SJSA1 (cell line): ENCODE results near the gene ZNF547. TPM values are rescaled to one million over a fixed set of nuclear protein-coding genes. Genes with fewer than 3 reads are reported as not detected.
A peak's percentile ranks its signal among the peaks of the same experiment; 100 is the strongest.

Experiments used
- DNase-seq, 2 experiments: peaks; one replicate each; pipeline ENCODE4 v3.0.0-alpha.2; 2015 to 2020; ENCODE audit warnings: low spot score in 2 of 2, low read depth in 1 of 2
- H3K27ac ChIP-seq: fragments of 250-450 bp; sonication (Bioruptor Pico); 2 replicates; pipeline ENCODE4 v1.5.1; 2020; ENCODE audit warnings: mild to moderate bottlenecking, moderate library complexity
- H3K27me3 ChIP-seq: fragments of 250-450 bp; sonication (Bioruptor Pico); replicated peaks from 2 replicates; pipeline ENCODE4 v1.5.1; 2020; ENCODE audit warnings: mild to moderate bottlenecking, moderate library complexity
- H3K36me3 ChIP-seq: fragments of 250-450 bp; sonication (Bioruptor Pico); 2 replicates; pipeline ENCODE4 v1.5.1; 2020; ENCODE audit warnings: mild to moderate bottlenecking
- H3K4me1 ChIP-seq: fragments of 250-450 bp; sonication (Bioruptor Pico); replicated peaks from 2 replicates; pipeline ENCODE4 v1.6.1; 2021; ENCODE audit warnings: mild to moderate bottlenecking
- H3K4me3 ChIP-seq: fragments of 250-450 bp; sonication (Bioruptor Pico); 2 replicates; pipeline ENCODE4 v1.5.1; 2020; ENCODE audit warnings: mild to moderate bottlenecking
- H3K9me3 ChIP-seq: fragments of 250-450 bp; sonication (Bioruptor Pico); replicated peaks from 2 replicates; pipeline ENCODE4 v1.5.1; 2020; ENCODE audit warnings: mild to moderate bottlenecking
- total RNA-seq: library from RNA; depleted of rRNA; stranded (reverse); fragments of >200 nt; shearing (Covaris generic); gene quantifications from 2 replicates; pipeline ENCODE4 v1.2.3, GENCODE V29; 2014; rRNA removed

Gene ZNF547
- 1.6 and 4.1 TPM in 2 replicates for total RNA-seq

DNA sequence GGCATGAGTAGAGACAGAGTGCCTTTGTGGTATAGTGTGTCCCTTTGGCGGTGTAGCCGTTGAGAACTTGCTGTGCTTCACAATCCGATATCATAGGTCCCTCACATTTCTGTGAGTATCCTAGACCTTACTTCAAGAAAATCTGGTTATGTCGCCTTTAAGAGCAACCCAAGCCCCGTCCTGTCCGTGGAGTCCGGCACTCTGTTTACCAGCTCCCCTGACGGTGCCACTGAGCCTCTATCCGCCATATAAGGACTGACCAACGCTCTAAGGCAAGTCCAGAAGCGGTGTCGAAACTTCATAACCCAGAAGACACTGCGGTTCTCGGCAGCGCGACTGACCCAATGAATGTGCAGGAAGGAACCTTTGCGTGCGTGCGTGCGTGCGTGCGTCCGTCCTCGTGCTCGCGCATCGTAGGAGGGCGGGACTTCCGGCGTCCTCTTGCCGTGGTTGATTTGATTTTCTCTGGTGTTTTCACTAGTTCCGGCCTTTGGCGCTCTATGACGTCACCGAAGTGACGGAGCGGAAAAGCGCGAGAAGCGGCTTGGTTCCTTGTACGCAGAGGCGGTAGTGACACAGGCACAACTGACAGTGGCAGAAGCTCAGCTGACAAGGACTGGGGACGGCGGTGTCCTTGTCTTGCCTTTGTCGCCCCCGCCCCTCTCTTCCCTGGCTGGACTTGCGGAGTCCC is at the start of gene ZNF547, which contains the start of gene TRAPPC2B:
Gene ZNF547 (plus strand): TSS at position 555 of the 691 bp plus-strand sequence. CDS start 5,005 bp downstream, outside the sequence.
Gene TRAPPC2B (plus strand): TSS at position 555 of the 691 bp plus-strand sequence. CDS start 1,283 bp downstream, outside the sequence.
- DNase-seq = peak; percentile 98 to 99
- Histone ChIP-seq H3K27ac (peak within 1 kb of the TSS; percentile 60), H3K27me3 (no peaks in the 10 kb centered on the region), H3K36me3 (peaks cover 25% of the 10 kb centered on the region), H3K4me3 (peak within 1 kb of the TSS; percentile 47), H3K9me3 (no peaks in the 10 kb centered on the region), H3K4me1 (peaks cover 9% of the 10 kb centered on the region)

DNA sequence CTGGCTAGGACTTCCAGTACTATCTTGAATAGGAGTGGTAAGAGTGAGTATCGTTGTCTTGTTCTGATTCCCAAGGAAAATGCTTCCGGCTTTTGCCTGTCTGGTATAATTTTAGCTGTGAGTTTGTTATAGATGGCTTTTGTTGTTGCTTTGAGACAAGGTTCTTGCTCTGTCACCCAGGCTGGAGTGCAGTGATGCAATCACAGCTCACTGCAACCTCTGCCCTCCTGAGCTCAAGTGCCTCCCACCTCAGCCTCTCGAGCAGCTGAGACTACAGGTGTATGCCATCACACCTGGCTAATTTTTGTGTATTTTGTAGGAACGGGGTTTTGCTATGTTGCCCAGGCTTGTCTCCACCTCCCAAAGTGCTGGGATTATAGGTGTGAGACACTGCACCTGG is 49.2 kb upstream of the ZNF547 start:
- Histone ChIP-seq H3K27ac (no peak overlapping the region), H3K36me3 (no peaks in the 10 kb centered on the region), H3K9me3 (no peaks in the 10 kb centered on the region), H3K4me3 (no peak overlapping the region), H3K27me3 (peaks cover 4% of the 10 kb centered on the region), H3K4me1 (no peaks in the 10 kb centered on the region)
- no peak for DNase-seq

DNA sequence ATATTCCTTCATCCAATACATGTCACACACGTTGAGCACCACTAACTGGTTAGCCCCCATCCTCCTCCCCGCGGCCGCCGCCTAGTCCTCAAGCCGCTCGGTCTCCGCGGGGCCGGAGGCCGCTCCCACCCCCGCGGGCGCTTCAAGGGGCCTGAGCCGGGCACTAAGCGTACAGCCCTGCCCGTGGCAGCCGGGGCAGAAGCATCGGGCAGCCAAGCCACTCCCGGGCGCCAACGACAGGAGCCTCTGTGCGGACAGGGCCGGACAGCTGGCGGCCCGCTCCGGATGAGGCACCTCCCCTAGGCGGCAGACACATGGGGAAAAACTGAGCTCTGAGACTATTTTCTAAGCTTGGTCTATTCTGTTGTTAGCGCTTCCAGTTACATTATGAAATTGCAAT is 45.8 kb upstream of the ZNF547 start:
- Histone ChIP-seq H3K27ac (no peak overlapping the region), H3K4me1 (peaks cover 10% of the 10 kb centered on the region), H3K36me3 (peaks cover 3% of the 10 kb centered on the region), H3K4me3 (no peak overlapping the region), H3K9me3 (no peaks in the 10 kb centered on the region), H3K27me3 (no peaks in the 10 kb centered on the region; the same call in none of the 2 replicates)
- DNase-seq = no peak

DNA sequence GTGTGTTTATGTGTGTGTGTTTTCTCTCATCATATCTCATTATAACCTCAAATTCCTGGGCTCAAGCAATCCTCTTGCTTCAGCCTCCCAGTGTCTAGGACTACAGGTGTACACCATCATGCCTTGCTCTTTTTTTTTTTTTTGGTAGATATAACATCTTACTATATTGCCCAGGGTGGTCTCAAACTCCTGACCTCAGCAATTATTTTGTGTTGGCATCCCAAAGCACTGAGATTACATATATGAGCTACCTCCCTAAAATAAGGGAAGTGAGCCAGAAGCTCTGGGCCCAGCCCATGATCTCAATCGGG is 43.5 kb upstream of the ZNF547 start:
- no peaks in the 10 kb centered on the region; the same call in none of the 2 replicates for H3K27me3 ChIP-seq
- H3K36me3 ChIP-seq = peaks cover 19% of the 10 kb centered on the region
- H3K27ac ChIP-seq = peak overlapping the region; percentile 64
- peaks cover 10% of the 10 kb centered on the region for H3K4me1 ChIP-seq
- peak overlapping the region; percentile 62 for H3K4me3 ChIP-seq
- no peak for DNase-seq
- no peaks in the 10 kb centered on the region for H3K9me3 ChIP-seq

DNA sequence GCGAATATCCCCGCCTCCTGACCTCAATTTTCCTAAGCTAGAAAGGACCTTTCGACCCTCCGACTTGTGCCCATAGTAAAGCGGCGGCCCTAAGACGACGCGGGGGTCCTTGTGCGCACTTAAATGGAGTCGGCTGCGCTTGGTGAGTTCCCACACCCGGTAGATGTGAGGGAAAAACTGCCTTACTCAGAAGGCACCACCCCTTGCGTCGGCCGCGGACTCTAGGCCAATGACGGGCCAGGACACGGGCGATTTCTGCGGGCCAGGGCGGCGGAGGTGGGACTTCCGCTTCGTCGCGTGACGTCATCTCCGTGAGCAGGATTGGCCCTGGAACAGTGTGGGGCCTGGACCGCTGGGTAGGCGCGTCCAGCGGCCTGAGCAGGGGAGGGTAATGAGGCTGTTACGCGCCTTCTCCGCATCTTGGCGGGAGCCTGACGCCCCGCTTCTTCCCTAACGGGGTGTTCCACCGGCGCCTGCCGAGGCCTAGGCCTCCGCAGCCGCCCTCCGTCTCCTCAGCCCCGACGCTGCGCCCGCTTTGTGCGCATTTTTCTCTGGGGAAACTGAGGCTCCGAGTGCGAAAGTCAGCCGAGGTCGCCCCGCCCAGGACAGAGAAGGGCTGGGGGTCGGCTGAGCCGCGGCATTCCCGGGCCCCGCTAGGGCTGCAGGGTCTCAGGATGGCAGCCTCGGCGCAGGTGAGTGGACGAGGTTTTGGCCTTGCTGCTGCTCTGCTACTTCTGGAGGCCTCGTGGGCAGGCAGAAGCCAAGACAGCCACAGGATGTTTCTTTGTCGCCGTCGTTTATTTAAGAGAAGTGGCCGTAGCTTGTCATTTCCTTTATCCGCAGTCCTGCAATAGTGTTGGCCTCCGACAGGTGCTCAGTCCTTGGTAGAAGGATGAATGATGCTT is 42.9 kb upstream of the ZNF547 start, which contains the start of gene ZNF543:
Gene ZNF543 (plus strand): TSS at position 293 of the 905 bp plus-strand sequence. CDS start 382 bp downstream, at position 675.
- peak; percentile 88 to 95 for DNase-seq
- Histone ChIP-seq H3K27ac (peak within 1 kb of the TSS; percentile 64), H3K27me3 (no peaks in the 10 kb centered on the region; the same call in 1 of the 2 replicates), H3K4me1 (peaks cover 10% of the 10 kb centered on the region), H3K9me3 (no peaks in the 10 kb centered on the region), H3K4me3 (peak within 1 kb of the TSS; percentile 62), H3K36me3 (peaks cover 25% of the 10 kb centered on the region)

DNA sequence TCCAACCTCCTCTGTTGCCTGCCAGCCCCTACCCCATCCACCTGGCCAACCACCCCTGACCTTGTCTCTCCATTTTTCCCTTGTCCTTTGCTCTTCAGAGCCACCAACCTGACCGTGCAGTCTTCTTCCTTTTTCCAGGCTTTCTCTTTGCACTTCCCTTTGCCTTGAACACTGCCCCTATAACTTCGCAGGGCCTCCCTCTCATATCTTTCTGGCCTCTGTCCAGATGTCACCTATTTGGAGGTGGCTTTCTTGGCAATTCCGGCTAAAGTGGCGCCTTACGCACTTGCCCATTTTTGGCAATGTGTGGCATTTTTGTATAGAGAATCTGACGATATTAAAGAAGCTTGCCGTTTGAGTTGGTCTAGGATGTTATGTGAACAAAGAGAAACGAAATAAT is 42.2 kb upstream of the ZNF547 start:
- Histone ChIP-seq H3K9me3 (no peaks in the 10 kb centered on the region), H3K4me1 (peaks cover 10% of the 10 kb centered on the region), H3K27me3 (no peaks in the 10 kb centered on the region; the same call in 1 of the 2 replicates), H3K4me3 (peak overlapping the region; percentile 62), H3K27ac (no peak overlapping the region), H3K36me3 (peaks cover 32% of the 10 kb centered on the region)
- no peak for DNase-seq

DNA sequence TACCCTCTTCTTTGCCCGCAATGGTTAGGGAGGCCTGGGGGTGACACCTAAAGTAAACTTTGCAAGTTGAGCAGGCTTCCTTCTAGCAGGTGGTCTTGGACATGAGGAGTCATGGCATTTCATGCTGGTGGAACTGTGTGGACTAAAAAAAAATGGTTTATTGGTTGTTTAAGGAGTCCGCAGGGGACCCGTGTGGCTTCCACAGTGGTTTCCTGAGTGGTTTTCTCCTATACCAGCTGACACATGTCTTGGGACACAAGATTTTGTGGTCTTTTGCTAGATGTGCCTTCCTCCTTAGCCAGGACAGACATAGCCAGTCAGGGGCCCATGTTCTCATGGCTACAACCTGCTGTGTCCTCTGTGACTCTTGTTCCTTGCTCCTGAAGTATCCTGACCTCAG is 41.6 kb upstream of the ZNF547 start:
- Histone ChIP-seq H3K4me3 (peak overlapping the region; percentile 62), H3K9me3 (no peaks in the 10 kb centered on the region), H3K36me3 (peaks cover 39% of the 10 kb centered on the region), H3K27ac (no peak overlapping the region), H3K4me1 (peaks cover 10% of the 10 kb centered on the region), H3K27me3 (no peaks in the 10 kb centered on the region; the same call in 1 of the 2 replicates)
- DNase-seq = no peak

DNA sequence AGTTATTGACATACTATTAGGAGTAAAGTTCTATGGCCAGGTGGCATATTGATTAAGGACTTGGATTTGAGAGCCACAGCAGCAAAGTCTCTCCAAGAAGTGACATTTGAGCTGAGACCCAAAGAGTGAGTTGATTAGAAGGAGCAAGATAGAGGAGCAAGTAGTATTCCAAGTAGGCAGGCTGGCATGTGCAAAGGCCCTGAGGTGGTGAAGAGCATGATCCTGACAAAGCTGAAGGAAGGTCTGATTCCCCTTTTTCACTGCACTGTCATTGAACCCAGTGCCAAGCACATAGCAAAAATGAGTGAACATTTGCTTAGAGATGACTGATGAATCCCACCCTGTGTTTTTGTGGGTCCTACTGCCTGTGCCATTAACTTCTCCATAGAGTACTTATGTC is 38.4 kb upstream of the ZNF547 start:
- Histone ChIP-seq H3K27ac (no peak overlapping the region), H3K36me3 (peaks cover 69% of the 10 kb centered on the region), H3K4me1 (peaks cover 10% of the 10 kb centered on the region), H3K27me3 (no peaks in the 10 kb centered on the region), H3K4me3 (no peak overlapping the region), H3K9me3 (no peaks in the 10 kb centered on the region)
- DNase-seq = no peak

DNA sequence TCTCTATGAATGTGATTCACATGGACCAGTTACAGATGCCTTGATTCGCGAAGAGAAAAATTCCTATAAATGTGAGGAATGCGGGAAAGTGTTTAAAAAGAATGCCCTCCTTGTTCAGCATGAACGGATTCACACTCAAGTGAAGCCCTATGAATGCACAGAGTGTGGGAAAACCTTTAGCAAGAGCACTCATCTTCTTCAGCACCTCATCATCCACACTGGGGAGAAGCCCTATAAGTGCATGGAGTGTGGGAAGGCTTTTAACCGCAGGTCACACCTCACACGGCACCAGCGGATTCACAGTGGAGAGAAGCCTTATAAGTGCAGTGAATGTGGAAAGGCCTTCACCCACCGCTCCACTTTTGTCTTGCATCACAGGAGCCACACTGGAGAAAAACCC is 35.4 kb upstream of the ZNF547 start:
- peaks cover 69% of the 10 kb centered on the region for H3K36me3 ChIP-seq
- DNase-seq = no peak
- H3K4me3 ChIP-seq = no peak overlapping the region
- H3K4me1 ChIP-seq = no peaks in the 10 kb centered on the region
- H3K9me3 ChIP-seq = no peaks in the 10 kb centered on the region
- no peaks in the 10 kb centered on the region for H3K27me3 ChIP-seq
- no peak overlapping the region for H3K27ac ChIP-seq

DNA sequence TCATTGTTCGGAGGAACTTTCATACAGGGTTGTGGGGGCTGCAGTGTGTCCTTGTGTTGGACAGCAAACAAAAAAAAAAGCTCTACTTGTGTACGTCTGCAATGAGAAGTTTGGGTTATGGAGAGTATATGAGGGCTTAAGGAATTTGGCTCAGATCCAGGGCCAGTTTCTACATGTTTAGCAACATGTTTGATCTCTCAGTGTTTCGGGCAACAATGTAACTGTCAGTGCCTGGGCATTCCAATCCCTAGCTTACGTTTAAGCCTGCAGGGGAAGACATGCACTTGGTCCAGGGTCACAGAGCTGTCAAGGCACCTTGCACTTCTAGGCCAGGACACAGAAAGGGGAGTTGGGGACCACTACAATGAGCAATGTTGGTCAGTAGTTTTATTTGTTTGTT is 29.2 kb upstream of the ZNF547 start:
- no peak overlapping the region for H3K4me3 ChIP-seq
- no peak overlapping the region for H3K27ac ChIP-seq
- DNase-seq = no peak
- H3K9me3 ChIP-seq = no peaks in the 10 kb centered on the region
- H3K27me3 ChIP-seq = no peaks in the 10 kb centered on the region
- H3K4me1 ChIP-seq = no peaks in the 10 kb centered on the region
- H3K36me3 ChIP-seq = peaks cover 16% of the 10 kb centered on the region

DNA sequence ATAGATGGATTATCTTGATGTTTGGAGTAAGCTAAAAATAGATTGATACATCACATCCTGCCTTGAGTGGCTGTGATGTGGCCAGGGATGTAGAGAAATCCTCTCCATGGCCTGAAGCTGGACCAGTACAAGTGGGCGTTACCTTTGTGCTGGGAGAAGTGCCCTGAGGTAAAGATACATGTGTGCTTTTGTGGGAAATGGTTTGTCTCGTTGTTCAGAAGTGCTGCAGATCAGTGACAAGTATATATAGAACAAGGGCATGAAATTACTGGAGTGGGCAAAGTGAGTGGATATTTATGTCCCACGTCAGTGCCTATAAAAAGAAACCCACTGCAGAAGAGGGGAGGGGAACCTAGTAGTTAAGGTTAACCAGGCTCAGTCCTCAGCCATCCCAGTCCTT is 24.5 kb upstream of the ZNF547 start:
- 0 out of 2 replicates have a peak, but pooled peaks cover 2% of the 10 kb centered on the region for H3K27me3 ChIP-seq
- H3K27ac ChIP-seq = no peak overlapping the region
- no peak overlapping the region for H3K4me3 ChIP-seq
- H3K36me3 ChIP-seq = no peaks in the 10 kb centered on the region
- no peak for DNase-seq
- H3K9me3 ChIP-seq = no peaks in the 10 kb centered on the region
- H3K4me1 ChIP-seq = no peaks in the 10 kb centered on the region

DNA sequence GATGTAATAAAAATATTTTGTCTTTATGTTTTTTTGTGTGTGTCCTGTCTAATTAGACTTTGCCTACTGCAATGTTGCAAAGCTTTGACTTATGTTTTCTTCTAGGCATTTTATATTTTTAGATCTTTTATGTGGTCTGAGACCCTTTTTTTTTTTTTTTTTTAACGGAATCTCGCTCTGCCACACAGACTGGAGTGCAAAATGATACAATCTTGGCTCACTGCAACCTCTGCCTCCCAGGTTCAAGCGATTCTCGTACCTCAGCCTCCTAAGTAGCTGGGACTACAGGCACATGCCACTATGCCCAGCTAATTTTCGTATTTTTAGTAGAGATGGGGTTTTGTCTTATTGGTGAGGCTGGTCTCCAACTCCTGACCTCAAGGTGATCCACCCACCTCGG is 20.8 kb upstream of the ZNF547 start:
- H3K27me3 ChIP-seq = 0 out of 2 replicates have a peak, but pooled peaks cover 3% of the 10 kb centered on the region
- H3K36me3 ChIP-seq = no peaks in the 10 kb centered on the region

DNA sequence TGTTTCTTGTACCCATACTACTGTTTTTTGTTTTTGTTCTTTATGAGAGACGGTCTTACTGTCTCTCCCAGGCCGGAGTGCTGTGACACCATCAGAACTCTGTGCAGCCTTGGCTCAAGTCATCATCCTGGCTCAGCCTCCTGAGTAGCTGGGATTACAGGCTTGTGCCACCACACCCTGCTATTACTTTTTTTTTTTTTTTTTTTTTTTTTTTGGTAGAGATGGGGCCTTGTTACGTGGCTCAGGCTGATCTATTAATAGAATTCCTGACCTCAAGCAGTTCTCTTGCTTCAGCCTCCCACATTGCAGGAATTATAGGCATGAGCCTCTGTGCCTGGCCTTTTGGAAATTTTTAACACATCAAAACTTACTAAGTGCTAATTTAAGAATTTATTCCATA is 15.2 kb upstream of the ZNF547 start:
- no peak for DNase-seq
- H3K9me3 ChIP-seq = no peaks in the 10 kb centered on the region; the same call in 1 of the 2 replicates
- peaks cover 18% of the 10 kb centered on the region for H3K36me3 ChIP-seq
- peaks cover 12% of the 10 kb centered on the region for H3K4me1 ChIP-seq
- H3K4me3 ChIP-seq = no peak overlapping the region
- H3K27ac ChIP-seq = no peak overlapping the region
- H3K27me3 ChIP-seq = 0 out of 2 replicates have a peak, but pooled peaks cover 3% of the 10 kb centered on the region

More for the DNA sequence above, 20.8 kb upstream of the ZNF547 start:
- H3K4me3 ChIP-seq = no peak overlapping the region
- no peaks in the 10 kb centered on the region for H3K4me1 ChIP-seq
- DNase-seq = no peak
- no peak overlapping the region for H3K27ac ChIP-seq
- H3K9me3 ChIP-seq = no peaks in the 10 kb centered on the region
